CD4-positive, alpha-beta T cell (primary cell): ENCODE results near the gene GPR68. TPM values are rescaled to one million over a fixed set of nuclear protein-coding genes. Genes with fewer than 3 reads are reported as not detected.

Source experiments
- ATAC-seq: fragments of 200-7000 bp; cut with Tn5 transposase; one replicate; pipeline ENCODE4 v1.10.0; 2022; ENCODE audit warnings: mild to moderate bottlenecking; ENCODE audit not compliant: poor library complexity
- CTCF ChIA-PET: fragments of 350-600 bp; sonication (Branson Sonifier 250); formaldehyde crosslinking; loops from one replicate; lab custom pipeline; 2021; ENCODE audit warnings: antibody characterized with exemption, inconsistent platforms; lab: Charles Lee
- POLR2A ChIA-PET: fragments of 350-600 bp; sonication (Branson Sonifier 250); formaldehyde crosslinking; loops from one replicate; lab custom pipeline; 2021; ENCODE audit warnings: antibody characterized with exemption, inconsistent platforms; lab: Charles Lee
- DNase-seq, 14 experiments: peaks; one replicate each; pipeline ENCODE4 v3.0.0-alpha.2; 2013 to 2020; ENCODE audit warnings: mixed read lengths in 2 of 14
- H3K27ac ChIP-seq, 2 donors: one replicate each; pipeline versions ENCODE4 v1.5.1 to v1.7.0; 2013; ENCODE audit warnings: low read length in 2 of 2, low read depth in 1 of 2, mild to moderate bottlenecking in 1 of 2
- H3K27me3 ChIP-seq, 2 experiments: 1 replicate in 1 of 2; 2 replicates in 1 of 2; pipeline versions ENCODE4 v1.6.1 to v1.7.0; 2013; ENCODE audit warnings: low read length in 2 of 2, control low read depth in 1 of 2, mild to moderate bottlenecking in 1 of 2, moderate library complexity in 1 of 2; ENCODE audit not compliant: insufficient read depth in 2 of 2, control insufficient read depth in 1 of 2
- H3K36me3 ChIP-seq: one replicate; pipeline ENCODE4 v1.6.1; 2013; ENCODE audit warnings: low read length, control low read depth; ENCODE audit not compliant: insufficient read depth
- H3K4me1 ChIP-seq: one replicate; pipeline ENCODE4 v1.6.1; 2013; ENCODE audit warnings: low read length, control low read depth; ENCODE audit not compliant: insufficient read depth
- H3K4me3 ChIP-seq: one replicate; pipeline ENCODE4 v1.5.1; 2013; ENCODE audit warnings: mild to moderate bottlenecking, low read length, moderate library complexity
- H3K9me3 ChIP-seq, 2 experiments: 1 replicate in 1 of 2; 2 replicates in 1 of 2; pipeline versions ENCODE4 v1.6.1 to v1.7.0; 2013; ENCODE audit warnings: low read length in 2 of 2, mild to moderate bottlenecking in 2 of 2, control low read depth in 1 of 2, moderate library complexity in 1 of 2; ENCODE audit not compliant: control insufficient read depth in 1 of 2, insufficient read depth in 1 of 2
- H3K27ac Mint-ChIP-seq: one replicate; pipeline ENCODE4 v1.8.0; 2020; ENCODE audit warnings: mixed read lengths
- H3K27me3 Mint-ChIP-seq: one replicate; pipeline ENCODE4 v1.8.0; 2021; ENCODE audit warnings: mixed read lengths
- H3K36me3 Mint-ChIP-seq: one replicate; pipeline ENCODE4 v1.8.0; 2021; ENCODE audit warnings: low read depth, mixed read lengths
- H3K4me1 Mint-ChIP-seq: one replicate; pipeline ENCODE4 v1.8.0; 2021; ENCODE audit warnings: low read depth, mixed read lengths
- H3K4me3 Mint-ChIP-seq: one replicate; pipeline ENCODE4 v1.8.0; 2020; ENCODE audit warnings: mild to moderate bottlenecking, mixed read lengths
- H3K9me3 Mint-ChIP-seq: one replicate; pipeline ENCODE4 v1.8.0; 2020; ENCODE audit warnings: mixed read lengths
- CTCF ChIP-seq: fragments of 200-600 bp; IDR thresholded peaks from one replicate; pipeline ENCODE4 v1.8.0; 2022; ENCODE audit warnings: antibody characterized with exemption, mild to moderate bottlenecking
- intact Hi-C, 2 experiments: fragments of 100-400 bp; cut with DNase I in 1 of 2; cut with micrococcal nuclease in 1 of 2; formaldehyde crosslinking; loops; one replicate each; pipeline versions ENCODE4 v1.15.1 to v1.9.0; 2023 to 2025; cut with DNase I, micrococcal nuclease
- total RNA-seq, 174 experiments: library from RNA in 2 of 174; stranded (reverse) in 2 of 174; gene quantifications; one replicate each; pipeline ENCODE4 v1.2.3 and lab custom pipeline; 2021 to 2026

The GPR68 gene
- total RNA-seq, 2 experiments from 2014 or later = 2.8 to 2.9 TPM

GRCh38 chr14:91220581-91221000 lies 23.9 kb downstream of the GPR68 start:
- ATAC-seq (no peak), DNase-seq (no peak)
- H3K4me1 Mint-ChIP-seq = peaks cover 46% of the 10 kb centered on the region
- H3K9me3 ChIP-seq = no peaks in the 10 kb centered on the region
- no peak overlapping the region for H3K27ac Mint-ChIP-seq
- H3K36me3 Mint-ChIP-seq = peaks cover 40% of the 10 kb centered on the region
- peak overlapping the region in 1 of 2 donors; percentile 24 for H3K27ac ChIP-seq
- H3K4me3 ChIP-seq = no peak overlapping the region
- CTCF ChIA-PET = no interaction called here
- no peaks in the 10 kb centered on the region for H3K27me3 Mint-ChIP-seq
- POLR2A ChIA-PET = interaction anchor here (1.0 kb wide), 1 partner anchor 23 kb away, joined by 3 read pairs; no protein-coding TSS in a partner anchor
- H3K9me3 Mint-ChIP-seq = no peaks in the 10 kb centered on the region
- peaks cover 36% of the 10 kb centered on the region for H3K4me1 ChIP-seq
- no peak for TF ChIP-seq CTCF
- no peak overlapping the region for H3K4me3 Mint-ChIP-seq
- H3K36me3 ChIP-seq = peaks cover 30% of the 10 kb centered on the region
- intact Hi-C loops = loop anchor here in 1 of 2 experiments (5.0 kb wide), 1 partner anchor 62 kb away; no protein-coding TSS in a partner anchor
- H3K27me3 ChIP-seq = no peaks in the 10 kb centered on the region

GRCh38 chr14:91219517-91220389 lies 24.8 kb downstream of the GPR68 start:
- Mint-ChIP-seq H3K27me3 (no peaks in the 10 kb centered on the region), H3K4me1 (peaks cover 40% of the 10 kb centered on the region), H3K36me3 (peaks cover 45% of the 10 kb centered on the region), H3K4me3 (no peak overlapping the region), H3K27ac (no peak overlapping the region), H3K9me3 (no peaks in the 10 kb centered on the region)
- intact Hi-C loops = loop anchor here in 1 of 2 experiments (5.0 kb wide), 1 partner anchor 63 kb away; no protein-coding TSS in a partner anchor
- POLR2A ChIA-PET = interaction anchor here (0.9 kb wide), 1 partner anchor 24 kb away, joined by 4 read pairs; no protein-coding TSS in a partner anchor
- CTCF ChIA-PET = no interaction called here
- peaks cover 28% of the 10 kb centered on the region for H3K4me1 ChIP-seq
- no peak overlapping the region for H3K4me3 ChIP-seq
- no peaks in the 10 kb centered on the region for H3K27me3 ChIP-seq
- DNase-seq (no peak), ATAC-seq (no peak)
- H3K36me3 ChIP-seq = peaks cover 34% of the 10 kb centered on the region
- no peak for TF ChIP-seq CTCF
- H3K9me3 ChIP-seq = no peaks in the 10 kb centered on the region
- no peak overlapping the region for H3K27ac ChIP-seq

- no peak overlapping the region for H3K4me3 ChIP-seq
- DNase-seq = no peak
Observed at GRCh38 chr14:91218014-91218413, 26.5 kb downstream of the GPR68 start.

More at GRCh38 chr14:91218014-91218413, 26.5 kb downstream of the GPR68 start:
- Histone ChIP-seq H3K27me3 (no peaks in the 10 kb centered on the region), H3K36me3 (peaks cover 27% of the 10 kb centered on the region), H3K4me1 (peaks cover 13% of the 10 kb centered on the region), H3K27ac (no peak overlapping the region), H3K9me3 (no peaks in the 10 kb centered on the region)
- Mint-ChIP-seq H3K4me1 (peaks cover 25% of the 10 kb centered on the region), H3K27ac (no peak overlapping the region), H3K27me3 (no peaks in the 10 kb centered on the region), H3K4me3 (no peak overlapping the region), H3K9me3 (no peaks in the 10 kb centered on the region), H3K36me3 (peaks cover 55% of the 10 kb centered on the region)
- CTCF ChIA-PET = no interaction called here
- no peak for TF ChIP-seq CTCF
- intact Hi-C loops = no loop called here
- POLR2A ChIA-PET = interaction anchor here (1.8 kb wide), 1 partner anchor 24 kb away, joined by 6 read pairs; no protein-coding TSS in a partner anchor
- no peak for ATAC-seq
